Heart left ventricle (tissue), 16 donors: ENCODE results near the gene SULF2. TPM values are rescaled to one million over a fixed set of nuclear protein-coding genes. Genes with fewer than 3 reads are reported as not detected.

Experiments
- ATAC-seq, 4 donors: fragments of 200-7000 bp; cut with Tn5 transposase; one replicate each; pipeline ENCODE4 v1.9.1; 2020 to 2022; ENCODE audit warnings: moderate library complexity in 4 of 4, mild to moderate bottlenecking in 3 of 4, moderate number of reproducible peaks in 1 of 4
- DNase-seq, 5 donors: peaks; one replicate each; pipeline ENCODE4 v3.0.0-alpha.2; 2020
- H3K27ac ChIP-seq, 12 donors: fragments of 200-600 bp; sonication (generic) in 4 of 12; one replicate each; pipeline versions ENCODE4 v1.5.0 to v1.8.0; 2016 to 2022; ENCODE audit warnings: mild to moderate bottlenecking in 2 of 12
- H3K27me3 ChIP-seq, 9 donors: fragments of 200-600 bp; sonication (generic) in 2 of 9; one replicate each; pipeline versions ENCODE4 v1.5.1 to v1.8.0; 2016 to 2022; ENCODE audit warnings: mild to moderate bottlenecking in 3 of 9
- H3K36me3 ChIP-seq, 9 donors: fragments of 200-600 bp; sonication (generic) in 2 of 9; one replicate each; pipeline versions ENCODE4 v1.5.0 to v1.8.0; 2018 to 2022; ENCODE audit warnings: mild to moderate bottlenecking in 2 of 9
- H3K4me1 ChIP-seq, 12 donors: fragments of 200-600 bp; sonication (generic) in 4 of 12; one replicate each; pipeline versions ENCODE4 v1.5.0 to v1.8.0; 2016 to 2022; ENCODE audit warnings: mild to moderate bottlenecking in 3 of 12
- H3K4me3 ChIP-seq, 12 donors: fragments of 200-600 bp; sonication (generic) in 4 of 12; one replicate each; pipeline versions ENCODE4 v1.5.0 to v1.8.0; 2017 to 2022; ENCODE audit warnings: mild to moderate bottlenecking in 9 of 12, moderate library complexity in 4 of 12
- H3K9me3 ChIP-seq, 12 donors: fragments of 200-600 bp; sonication (generic) in 4 of 12; one replicate each; pipeline versions ENCODE4 v1.5.0 to v1.8.0; 2016 to 2022; ENCODE audit warnings: mild to moderate bottlenecking in 1 of 12
- POLR2A ChIP-seq, 2 donors: fragments of 450-650 bp; IDR thresholded peaks; one replicate each; pipeline ENCODE4 v1.6.1; 2017; ENCODE audit warnings: antibody characterized with exemption in 2 of 2, mild to moderate bottlenecking in 2 of 2, moderate library complexity in 2 of 2
- WGBS, 4 donors: extraction: QIAGEN DNeasy Blood & Tissue Kit in 2 of 4; methylation state at CpG; one replicate each; pipeline versions ENCODE4 v1.1.5 to v1.1.7; 2013 to 2018; 5-methylcytosine and 5-hydroxymethylcytosine counted together
- intact Hi-C, 10 donors: fragments of 100-400 bp; cut with DNase I; formaldehyde crosslinking; loops; one replicate each; pipeline versions ENCODE4 v1.11.1 to v1.14.2; 2022
- polyA plus RNA-seq, 2 donors: library from polyadenylated mRNA; stranded (reverse); fragments of 200-250 nt; gene quantifications; one replicate each; pipeline ENCODE4 v1.2.3, GENCODE V29; 2013
- total RNA-seq, 9 donors: library from RNA; depleted of rRNA in 2 of 9; stranded (reverse); fragments of >200 nt in 2 of 9; fragmentation: NEBNext Ultra II Directional in 3 of 9; extraction: Animal tissue kit (Norgen Biotek cat#: 25700) in 3 of 9; gene quantifications; one replicate each; pipeline versions ENCODE4 v1.1.0 to v1.2.4, GENCODE V29; 2016 to 2023
- TF ChIP-seq, protein P1 (sequence below), 12 donors: fragments of 200-600 bp; sonication (generic) in 4 of 12; IDR thresholded peaks; one replicate each; pipeline versions ENCODE4 v1.5.0 to v1.8.0; 2018 to 2022; ENCODE audit warnings: antibody characterized with exemption in 12 of 12, mild to moderate bottlenecking in 5 of 12
- donor health status: ischemic (EF 13 %, LVEDD 7.1; RV severe dilation, severe dysfunction).
- donor health status: healthy with polysubstance abuse.
- donor health status: DM: no; HTN: yes; CAD: no.
- donor health status: DM: no; HTN: no; CAD: no.
- donor health status: ischemic (EF 25% LVEDD 6.9; RV normal size, moderate dysfunction).
- donor health status: ischemic (EF 25% LVEDD 5.7; RV mildly dilated, moderate dysfunction).
- donor health status: healthy.
- donor health status: DM: yes; HTN: yes; CAD: no.
- donor health status: ischemic (EF 35%, LVEDD 5.7; RV mildly dilated, moderate dysfunction).
- donor health status: nonischemic (EF 11% LVEDD 7.7; RV severe dilation, severe dysfunction).
- donor health status: DM: yes; HTN: yes; CAD: no.
- donor health status: PGD.
- donor health status: ischemic (EF 29% LVEDD 5.4; RV normal size, mild dysfunction).
- donor health status: nonischemic (EF 23%, LVEDD 6.1; RV moderate dilation, normal function).

SULF2 gene
- total and polyA plus RNA-seq, 11 donors = 16.7 to 51.5 (median 28.5) TPM

DNA sequence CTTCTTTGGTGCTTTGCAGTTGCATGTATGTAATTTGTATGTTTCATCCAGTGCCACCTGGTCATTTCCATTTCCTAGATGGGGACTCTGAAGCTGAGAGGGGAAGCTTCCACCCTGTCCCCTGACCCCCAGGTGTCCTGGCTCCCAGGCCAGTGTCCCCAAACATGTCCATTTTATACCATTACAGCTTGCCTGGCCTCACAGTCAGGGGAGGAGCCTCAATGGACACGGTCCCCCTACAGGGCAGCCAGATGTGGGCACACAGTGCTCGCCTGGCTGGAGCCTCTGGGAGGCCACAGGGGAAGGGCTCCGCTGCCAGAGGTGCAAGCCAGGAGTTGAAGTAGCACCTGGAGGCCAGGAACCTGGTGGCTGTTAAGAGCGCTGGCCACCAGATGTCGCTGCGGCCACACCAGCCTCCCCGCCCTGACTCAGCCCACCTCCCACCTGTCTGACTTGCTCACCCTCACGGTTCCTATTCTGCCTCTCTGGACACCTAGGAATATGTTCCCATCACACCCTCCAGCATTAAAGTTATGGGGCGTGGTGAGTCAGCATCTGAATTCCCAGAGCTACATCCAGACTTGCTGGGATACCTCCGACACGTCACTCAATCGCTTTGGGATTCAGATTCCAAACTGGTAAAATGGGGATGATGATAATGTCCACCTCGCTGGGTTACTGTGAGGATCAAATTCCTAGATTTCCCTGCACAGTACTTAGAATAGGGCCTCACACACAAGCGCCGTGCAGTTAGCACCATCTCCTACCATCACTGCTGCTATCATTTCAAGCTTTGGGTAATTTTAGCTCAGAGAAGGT is 107.4 kb downstream of the SULF2 start:
- no peaks in the 10 kb centered on the region for H3K27me3 ChIP-seq
- H3K4me3 ChIP-seq = no peak overlapping the region
- TF ChIP-seq, protein P1, sequence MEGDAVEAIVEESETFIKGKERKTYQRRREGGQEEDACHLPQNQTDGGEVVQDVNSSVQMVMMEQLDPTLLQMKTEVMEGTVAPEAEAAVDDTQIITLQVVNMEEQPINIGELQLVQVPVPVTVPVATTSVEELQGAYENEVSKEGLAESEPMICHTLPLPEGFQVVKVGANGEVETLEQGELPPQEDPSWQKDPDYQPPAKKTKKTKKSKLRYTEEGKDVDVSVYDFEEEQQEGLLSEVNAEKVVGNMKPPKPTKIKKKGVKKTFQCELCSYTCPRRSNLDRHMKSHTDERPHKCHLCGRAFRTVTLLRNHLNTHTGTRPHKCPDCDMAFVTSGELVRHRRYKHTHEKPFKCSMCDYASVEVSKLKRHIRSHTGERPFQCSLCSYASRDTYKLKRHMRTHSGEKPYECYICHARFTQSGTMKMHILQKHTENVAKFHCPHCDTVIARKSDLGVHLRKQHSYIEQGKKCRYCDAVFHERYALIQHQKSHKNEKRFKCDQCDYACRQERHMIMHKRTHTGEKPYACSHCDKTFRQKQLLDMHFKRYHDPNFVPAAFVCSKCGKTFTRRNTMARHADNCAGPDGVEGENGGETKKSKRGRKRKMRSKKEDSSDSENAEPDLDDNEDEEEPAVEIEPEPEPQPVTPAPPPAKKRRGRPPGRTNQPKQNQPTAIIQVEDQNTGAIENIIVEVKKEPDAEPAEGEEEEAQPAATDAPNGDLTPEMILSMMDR (IDR thresholded peaks at IDR 0.05) = peak; percentile 62 to 82 (median 72)
- peak in 1 of 2 donors; percentile 23 for TF ChIP-seq POLR2A (IDR thresholded peaks at IDR 0.05)
- peaks cover 0 to 26% (median 16%) of the 10 kb centered on the region in 12 donors for H3K4me1 ChIP-seq
- H3K36me3 ChIP-seq = peaks cover 0 to 32% (median 12%) of the 10 kb centered on the region in 9 donors
- ATAC-seq (no peak), DNase-seq (no peak)
- intact Hi-C loops = loop anchor here (1.0 to 10.0 kb wide), 7 partner anchors 49 to 944 kb away; partner anchors contain the start of gene SULF2 (in 2 of the 10)
- H3K27ac ChIP-seq = no peak overlapping the region
- H3K9me3 ChIP-seq = no peaks in the 10 kb centered on the region
- WGBS, 4 donors = 40 to 54% (median 47%) methylated on average over 14 to 15 of the region's 15 CpGs

DNA sequence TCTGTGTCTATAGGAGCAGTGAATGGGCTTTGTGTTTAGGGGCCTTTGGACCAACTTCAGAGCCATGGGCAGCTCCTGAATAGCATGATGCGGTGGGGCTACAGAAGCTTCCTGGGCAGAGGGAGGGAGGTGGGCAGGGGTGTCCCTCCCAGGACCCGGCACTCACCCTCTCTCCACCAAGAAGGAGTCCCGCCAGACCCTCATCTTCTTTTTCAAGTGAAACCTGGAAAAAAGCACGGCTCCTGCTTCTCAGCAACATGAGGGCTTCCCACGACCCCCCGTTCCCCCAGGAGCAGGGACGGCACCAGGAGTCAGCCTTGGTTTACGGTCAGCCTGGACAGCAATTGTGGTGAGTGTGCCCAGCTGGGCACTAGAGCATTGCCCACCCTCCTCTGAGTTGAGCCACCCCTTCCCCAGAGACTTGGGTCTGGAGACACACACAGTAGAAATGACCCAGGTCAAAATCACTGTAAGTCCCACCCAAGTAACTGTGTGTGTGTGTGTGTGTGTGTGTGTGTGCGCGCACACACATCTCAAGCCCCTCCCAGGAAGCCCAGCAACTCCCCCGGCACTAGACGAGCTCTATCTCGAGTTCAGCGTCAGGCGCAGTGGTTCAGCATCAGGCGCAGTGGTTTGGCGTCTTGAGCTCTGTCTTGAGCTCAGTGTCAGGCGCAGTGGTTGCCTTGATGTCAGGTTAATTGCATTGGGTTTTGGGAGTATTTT is 108.2 kb downstream of the SULF2 start:
- Histone ChIP-seq H3K27me3 (no peaks in the 10 kb centered on the region), H3K4me1 (peaks cover 0 to 18% (median 8%) of the 10 kb centered on the region in 12 donors), H3K27ac (no peak overlapping the region), H3K9me3 (no peaks in the 10 kb centered on the region), H3K36me3 (peaks cover 0 to 34% (median 12%) of the 10 kb centered on the region in 9 donors), H3K4me3 (no peak overlapping the region)
- TF ChIP-seq, protein P1 (IDR thresholded peaks at IDR 0.05) = no peak
- TF ChIP-seq POLR2A (IDR thresholded peaks at IDR 0.05) = no peak
- intact Hi-C loops = loop anchor here in 8 of 10 donors (5.0 to 10.0 kb wide), 5 partner anchors 50 to 945 kb away; partner anchors contain the start of gene SULF2 (in 2 of the 8)
- ATAC-seq = no peak
- WGBS, 4 donors = 77 to 88% (median 81%) methylated on average over 16 to 18 of the region's 18 CpGs
- no peak for DNase-seq

DNA sequence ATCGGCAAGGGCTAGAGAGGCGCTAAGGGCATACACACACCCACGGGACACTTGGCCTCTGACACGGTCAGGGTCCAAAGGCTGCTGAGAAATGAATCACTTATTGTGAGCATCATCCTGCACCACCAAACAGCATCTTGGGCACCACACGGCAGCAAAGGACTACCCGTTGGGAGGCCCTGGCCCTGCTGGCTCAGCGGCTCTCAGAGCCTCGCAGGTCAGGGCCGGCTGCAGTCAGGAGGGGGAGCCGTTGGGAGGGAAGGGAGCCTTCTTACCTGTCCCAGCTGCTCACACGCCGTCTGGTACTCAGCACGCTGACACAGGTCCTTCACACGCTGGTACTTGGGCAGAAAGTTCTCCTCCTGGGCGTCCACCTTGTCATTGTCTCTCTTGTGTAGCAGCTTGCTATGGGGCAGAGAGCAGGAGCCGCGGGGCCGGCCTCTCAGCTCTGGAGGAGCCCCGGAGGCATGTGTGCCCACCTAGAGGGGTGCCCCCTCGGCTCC is 109.0 kb downstream of the SULF2 start:
- H3K36me3 ChIP-seq = peaks cover 0 to 34% (median 12%) of the 10 kb centered on the region in 9 donors
- ATAC-seq = no peak
- intact Hi-C loops = loop anchor here in 8 of 10 donors (5.0 to 10.0 kb wide), 5 partner anchors 51 to 946 kb away; partner anchors contain the start of gene SULF2 (in 2 of the 8)
- DNase-seq = no peak
- no peaks in the 10 kb centered on the region for H3K27me3 ChIP-seq
- TF ChIP-seq, protein P1 (IDR thresholded peaks at IDR 0.05) = no peak
- no peak for TF ChIP-seq POLR2A (IDR thresholded peaks at IDR 0.05)
- peaks cover 0 to 10% (median under 1%) of the 10 kb centered on the region in 12 donors for H3K4me1 ChIP-seq
- no peaks in the 10 kb centered on the region for H3K9me3 ChIP-seq
- H3K4me3 ChIP-seq = no peak overlapping the region
- WGBS, 4 donors = 87 to 91% (median 90%) methylated on average over 20 of the region's 20 CpGs
- no peak overlapping the region for H3K27ac ChIP-seq
